Activated T-cell treated with anti-CD3 and anti-CD28 coated beads, Interleukin-2, amount 50 U/mL, for 24 hours (primary cell): ENCODE data around the gene TUBB2A.
A peak's percentile ranks its signal among the peaks of the same experiment; 100 is the strongest.
"Not testable (repeated sequence)": the region's sequence is repeated elsewhere in the genome, so short reads cannot be mapped to it uniquely, and the experiment has no call there.

Source experiments
- DNase-seq: peaks from one replicate; pipeline ENCODE4 v3.0.0-alpha.2; 2020
- H3K27ac Mint-ChIP-seq: 2 replicates; pipeline ENCODE4 v1.8.0; 2020; ENCODE audit warnings: mild to moderate bottlenecking, mixed read lengths
- H3K27me3 Mint-ChIP-seq: 2 replicates; pipeline ENCODE4 v1.8.0; 2020; ENCODE audit warnings: mixed read lengths
- H3K36me3 Mint-ChIP-seq: 2 replicates; pipeline ENCODE4 v1.8.0; 2020; ENCODE audit warnings: low read depth, mixed read lengths
- H3K4me1 Mint-ChIP-seq: 2 replicates; pipeline ENCODE4 v1.8.0; 2020; ENCODE audit warnings: low read depth, mixed read lengths
- H3K4me3 Mint-ChIP-seq: 2 replicates; pipeline ENCODE4 v1.8.0; 2020; ENCODE audit warnings: mild to moderate bottlenecking, moderate library complexity, mixed read lengths
- H3K9me3 Mint-ChIP-seq: 2 replicates; pipeline ENCODE4 v1.8.0; 2020; ENCODE audit warnings: mixed read lengths

The TUBB2A gene

DNA sequence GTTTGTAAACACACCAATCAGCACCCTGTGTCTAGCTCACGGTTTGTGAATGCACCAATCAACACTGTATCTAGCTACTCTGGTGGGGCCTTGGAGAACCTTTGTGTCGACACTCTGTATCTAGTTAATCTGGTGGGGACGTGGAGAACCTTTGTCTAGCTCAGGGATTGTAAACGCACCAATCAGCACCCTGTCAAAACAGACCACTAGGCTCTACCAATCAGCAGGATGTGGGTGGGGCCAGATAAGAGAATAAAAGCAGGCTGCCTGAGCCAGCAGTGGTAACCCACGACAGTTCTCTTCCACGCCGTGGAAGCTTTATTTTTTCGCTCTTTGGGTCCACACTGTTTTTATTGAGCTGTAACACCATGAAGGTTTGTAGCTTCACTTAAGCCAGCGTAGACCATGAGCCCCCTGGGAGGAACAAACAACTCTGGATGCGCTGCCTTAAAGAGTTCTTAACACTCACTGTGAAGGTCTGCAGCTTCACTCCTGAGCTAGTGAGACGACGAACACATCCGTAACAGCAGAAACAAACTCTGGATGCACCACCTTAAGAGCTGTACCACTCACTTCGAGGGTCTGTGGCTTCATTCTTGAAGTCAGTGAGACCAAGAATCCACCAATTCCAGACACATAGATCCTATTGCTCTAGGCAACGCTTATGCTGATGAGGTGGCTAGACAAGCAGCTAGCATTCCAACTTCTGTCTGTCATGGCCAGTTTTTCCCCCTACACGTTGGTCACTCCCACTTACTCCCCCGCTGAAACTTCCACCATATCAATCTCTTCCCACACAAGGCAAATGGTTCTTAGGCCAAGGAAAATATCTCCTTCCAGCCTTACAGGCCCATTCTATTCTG, 14.2 kb upstream of the TUBB2A start:
- H3K27me3 Mint-ChIP-seq, H3K36me3 Mint-ChIP-seq, H3K4me1 Mint-ChIP-seq, H3K9me3 Mint-ChIP-seq, H3K4me3 Mint-ChIP-seq, DNase-seq, H3K27ac Mint-ChIP-seq: not testable (repeated sequence)

DNA sequence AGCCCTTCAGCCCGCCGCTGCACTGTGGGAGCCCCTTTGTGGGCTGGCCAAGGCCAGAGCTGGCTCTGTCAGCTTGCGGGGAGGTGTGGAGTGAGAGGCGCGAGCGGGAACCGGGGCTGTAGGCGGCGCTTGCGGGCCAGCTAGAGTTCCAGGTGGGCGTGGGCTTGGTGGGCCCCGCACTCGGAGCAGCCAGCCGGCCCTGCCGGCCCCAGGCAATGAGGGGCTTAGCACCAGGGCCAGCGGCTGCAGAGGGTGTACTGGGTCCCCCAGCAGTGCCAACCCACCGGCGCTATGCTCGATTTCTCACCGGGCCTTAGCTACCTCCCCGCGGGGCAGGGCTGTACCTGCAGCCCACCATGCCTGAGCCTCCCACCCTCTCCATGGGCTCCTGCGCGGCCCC, 13.3 kb upstream of the TUBB2A start:
- not testable (repeated sequence) for H3K9me3 Mint-ChIP-seq, DNase-seq, H3K27ac Mint-ChIP-seq, H3K36me3 Mint-ChIP-seq, H3K27me3 Mint-ChIP-seq, H3K4me3 Mint-ChIP-seq, H3K4me1 Mint-ChIP-seq

DNA sequence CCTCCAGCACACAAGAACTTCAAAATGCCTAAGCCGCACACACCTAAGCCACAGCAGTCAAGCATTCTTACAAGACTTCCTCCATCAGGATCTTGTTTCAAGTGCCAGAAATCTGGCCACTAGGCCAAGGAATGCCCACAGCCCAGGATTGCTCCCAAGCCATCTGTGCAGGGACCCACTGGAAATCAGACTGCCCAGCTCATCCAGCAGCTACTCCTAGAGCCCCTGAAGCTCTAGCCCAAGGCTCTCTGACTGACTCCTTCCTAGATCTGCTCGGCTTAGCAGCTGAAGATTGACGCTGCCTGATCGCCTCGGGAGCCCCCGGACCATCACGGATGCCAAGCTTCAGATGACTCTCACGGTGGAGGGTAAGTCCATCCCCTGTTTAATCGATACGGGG, 10.7 kb upstream of the TUBB2A start:
- H3K27ac Mint-ChIP-seq, H3K36me3 Mint-ChIP-seq, H3K9me3 Mint-ChIP-seq, DNase-seq, H3K27me3 Mint-ChIP-seq, H3K4me3 Mint-ChIP-seq, H3K4me1 Mint-ChIP-seq: not testable (repeated sequence)

DNA sequence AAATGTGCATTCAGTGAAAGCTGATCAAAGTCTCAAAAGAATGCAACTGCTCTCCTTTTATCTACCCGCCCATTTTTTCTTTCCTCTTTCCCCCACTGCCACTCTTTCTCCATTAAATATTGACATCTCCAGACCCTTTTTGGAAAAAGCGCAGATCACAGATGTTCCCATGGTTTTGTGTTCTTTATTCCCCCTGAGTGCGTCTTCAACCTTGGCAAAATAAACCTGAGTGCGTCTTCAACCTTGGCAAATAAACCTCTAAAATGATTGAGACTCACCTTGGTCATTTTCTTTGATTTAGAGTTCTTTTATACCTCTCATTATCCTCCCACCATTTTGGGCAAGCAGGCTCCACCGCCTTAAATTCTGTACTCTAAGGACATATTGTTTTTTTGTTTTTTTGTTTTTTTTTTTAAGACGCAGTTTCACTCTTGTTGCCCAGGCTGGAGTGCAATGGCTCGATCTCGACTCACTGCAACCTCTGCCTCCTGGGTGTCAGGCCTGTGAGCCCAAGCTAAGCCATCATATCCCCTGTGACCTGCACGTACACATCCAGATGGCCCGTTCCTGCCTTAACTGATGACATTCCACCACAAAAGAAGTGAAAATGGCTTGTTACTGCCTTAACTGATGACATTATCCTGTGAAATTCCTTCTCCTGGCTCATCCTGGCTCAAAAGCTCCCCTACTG, 9.3 kb upstream of the TUBB2A start:
- not testable (repeated sequence) for H3K9me3 Mint-ChIP-seq, H3K27ac Mint-ChIP-seq

DNA sequence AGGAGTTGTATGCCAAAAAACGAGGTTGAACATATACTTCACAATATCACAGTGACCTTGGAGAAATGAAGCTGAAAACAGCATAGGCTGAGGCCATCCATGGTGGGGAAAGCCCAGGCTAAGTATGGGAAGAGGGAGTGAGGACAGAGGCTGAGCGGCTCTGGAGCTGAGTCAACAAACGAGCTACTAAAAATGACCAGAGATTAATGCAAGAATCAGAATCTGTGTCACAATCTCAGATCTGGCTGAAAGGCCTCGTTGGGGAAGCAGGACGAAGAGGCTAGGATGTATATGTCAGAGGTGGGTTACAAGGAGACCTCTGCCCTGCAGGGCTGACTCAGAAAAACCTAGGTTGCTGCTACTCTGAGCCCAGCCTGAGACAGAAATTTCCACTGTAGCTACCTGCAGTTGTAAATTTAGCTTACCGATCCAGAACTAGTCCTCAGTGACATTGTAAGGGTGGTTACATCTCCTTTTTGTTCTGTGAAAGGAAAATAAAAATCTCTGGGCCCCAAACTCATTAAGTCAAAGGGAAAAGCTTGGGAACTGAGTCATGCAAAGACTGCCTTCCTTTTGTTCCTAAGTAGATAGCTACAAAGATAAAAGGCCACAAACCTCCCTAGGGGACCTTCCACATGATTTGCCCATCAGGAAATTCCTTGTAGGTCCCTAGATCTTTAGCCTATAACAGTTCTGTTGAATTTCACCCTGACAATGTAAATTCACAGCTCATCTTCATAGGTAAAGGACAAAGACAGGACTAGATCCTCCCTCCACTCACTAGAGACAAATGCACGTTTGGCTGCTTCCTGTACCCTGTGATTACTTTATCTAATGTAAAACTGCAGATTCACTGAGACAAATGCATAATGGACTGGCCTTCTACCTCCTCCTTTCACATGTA, 8.5 kb upstream of the TUBB2A start:
- no peak overlapping the region for H3K4me3 Mint-ChIP-seq
- no peak overlapping the region for H3K27ac Mint-ChIP-seq
- H3K27me3 Mint-ChIP-seq, result peaks cover 11% of the 10 kb centered on the region
- H3K9me3 Mint-ChIP-seq, result no peaks in the 10 kb centered on the region
- no peak for DNase-seq
- no peaks in the 10 kb centered on the region for H3K36me3 Mint-ChIP-seq
- peaks cover 16% of the 10 kb centered on the region for H3K4me1 Mint-ChIP-seq

More for the DNA sequence above, 9.3 kb upstream of the TUBB2A start:
- peaks cover 11% of the 10 kb centered on the region for H3K27me3 Mint-ChIP-seq
- H3K36me3 Mint-ChIP-seq, DNase-seq, H3K4me3 Mint-ChIP-seq: not testable (repeated sequence)
- peaks cover 14% of the 10 kb centered on the region for H3K4me1 Mint-ChIP-seq

DNA sequence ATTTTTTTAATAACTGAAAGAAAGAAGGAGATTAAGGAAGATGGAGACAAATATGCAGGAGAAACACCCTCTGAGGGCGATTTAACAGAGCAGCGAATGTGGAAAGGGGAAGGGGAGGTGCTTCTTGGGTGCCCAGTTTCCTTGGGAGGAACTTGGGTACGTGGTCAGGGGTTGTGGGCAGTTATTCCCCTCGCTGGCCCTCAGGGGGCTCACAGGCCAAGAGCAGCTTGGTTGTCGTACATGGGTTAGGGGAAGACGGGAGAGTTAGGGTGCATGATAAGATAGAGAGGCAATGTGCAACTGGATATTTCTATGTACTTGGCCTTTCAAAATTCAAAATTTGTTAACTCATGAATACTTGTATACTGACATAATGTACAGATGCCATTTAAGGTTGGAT, 7.0 kb upstream of the TUBB2A start:
- Mint-ChIP-seq H3K9me3 (peaks cover 2% of the 10 kb centered on the region), H3K4me3 (no peak overlapping the region), H3K27ac (no peak overlapping the region), H3K36me3 (no peaks in the 10 kb centered on the region), H3K27me3 (peaks cover 11% of the 10 kb centered on the region), H3K4me1 (peaks cover 25% of the 10 kb centered on the region)
- no peak for DNase-seq

DNA sequence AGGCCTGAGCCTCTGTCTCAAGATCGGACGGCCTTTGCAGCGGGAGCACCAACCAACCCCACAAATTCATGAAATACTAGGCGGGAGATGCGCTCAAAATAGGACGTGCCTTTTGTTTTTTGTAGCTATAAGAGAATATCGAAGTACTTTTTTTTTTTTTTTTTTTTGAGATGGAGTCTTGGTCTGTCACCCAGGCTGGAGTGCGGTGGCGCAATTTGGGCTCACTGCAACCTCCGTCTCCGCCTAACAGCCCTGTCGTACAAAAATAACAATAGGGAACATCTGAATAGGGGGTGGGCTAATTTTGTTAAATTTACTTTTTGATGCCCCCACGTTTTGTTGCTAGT, 5.9 kb upstream of the TUBB2A start:
- peak overlapping the region; percentile 76 for H3K4me3 Mint-ChIP-seq
- peaks cover 12% of the 10 kb centered on the region for H3K27me3 Mint-ChIP-seq
- H3K36me3 Mint-ChIP-seq, result no peaks in the 10 kb centered on the region
- peak overlapping the region; percentile 42 for H3K27ac Mint-ChIP-seq
- H3K4me1 Mint-ChIP-seq, result peaks cover 27% of the 10 kb centered on the region
- no peak for DNase-seq
- H3K9me3 Mint-ChIP-seq, result peaks cover 2% of the 10 kb centered on the region

DNA sequence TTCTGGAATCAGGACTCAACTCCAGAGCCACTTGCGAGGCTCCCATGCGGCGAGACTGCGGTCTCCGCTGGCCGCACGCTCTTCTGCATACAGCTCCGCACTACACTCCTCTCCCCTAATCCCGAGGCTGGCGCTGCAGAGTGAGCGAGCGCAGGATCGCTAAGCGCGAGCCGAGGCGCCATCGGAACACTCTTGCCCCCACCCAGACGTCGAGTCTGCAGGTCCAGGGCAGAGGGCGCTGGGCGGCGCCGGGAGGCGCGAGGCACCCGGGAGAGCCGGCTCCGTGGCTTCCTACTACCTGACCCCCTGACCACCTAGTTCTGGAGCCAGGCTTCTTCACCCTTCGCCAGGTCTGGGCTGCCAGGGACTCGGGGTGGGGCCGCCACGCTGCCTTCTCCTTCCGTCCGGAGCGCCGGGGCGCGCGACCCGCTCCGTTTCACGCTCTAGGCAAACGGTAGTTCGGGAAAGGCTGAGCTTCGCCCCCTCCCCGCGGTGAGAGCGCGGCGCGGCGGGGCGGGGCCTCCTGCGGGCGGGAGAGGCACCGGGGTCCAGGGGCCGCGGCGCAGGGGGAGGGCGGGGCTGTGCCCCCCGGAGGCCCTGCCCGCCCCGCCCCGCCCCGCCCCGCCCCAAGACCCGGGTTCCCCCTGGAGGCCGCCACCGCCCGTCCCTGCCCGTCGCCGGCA, 5.4 kb upstream of the TUBB2A start:
- H3K4me1 Mint-ChIP-seq, result peaks cover 29% of the 10 kb centered on the region
- peaks cover 2% of the 10 kb centered on the region for H3K9me3 Mint-ChIP-seq
- peaks cover 13% of the 10 kb centered on the region for H3K27me3 Mint-ChIP-seq
- DNase-seq, result peak; percentile 77
- no peaks in the 10 kb centered on the region for H3K36me3 Mint-ChIP-seq
- peak overlapping the region; percentile 76 for H3K4me3 Mint-ChIP-seq
- peak overlapping the region; percentile 42 for H3K27ac Mint-ChIP-seq

DNA sequence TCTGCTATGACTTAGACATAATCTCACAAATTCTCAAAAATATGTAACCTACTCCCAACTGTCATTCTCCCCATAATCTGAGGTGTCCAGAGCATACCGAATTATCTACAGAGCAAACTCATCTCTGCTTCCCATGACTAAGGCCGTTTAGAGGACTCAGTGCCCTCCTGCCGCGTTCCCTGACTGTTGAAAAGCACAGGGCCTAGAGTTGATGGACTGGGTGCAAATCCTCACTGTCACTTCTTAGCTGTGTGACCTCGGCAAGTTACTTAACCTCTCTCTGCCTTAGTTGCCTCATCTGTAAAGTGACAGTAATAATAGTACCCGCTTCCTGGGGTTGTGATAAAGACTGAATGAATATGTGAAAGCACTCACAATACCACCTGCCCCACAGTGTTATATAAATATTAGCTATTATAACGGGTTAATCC, 4.7 kb upstream of the TUBB2A start:
- H3K4me3 Mint-ChIP-seq, result peak overlapping the region; percentile 63
- peaks cover 2% of the 10 kb centered on the region for H3K9me3 Mint-ChIP-seq
- H3K27ac Mint-ChIP-seq, result no peak overlapping the region
- no peak for DNase-seq
- H3K36me3 Mint-ChIP-seq, result no peaks in the 10 kb centered on the region
- peaks cover 29% of the 10 kb centered on the region for H3K4me1 Mint-ChIP-seq
- peaks cover 13% of the 10 kb centered on the region for H3K27me3 Mint-ChIP-seq

DNA sequence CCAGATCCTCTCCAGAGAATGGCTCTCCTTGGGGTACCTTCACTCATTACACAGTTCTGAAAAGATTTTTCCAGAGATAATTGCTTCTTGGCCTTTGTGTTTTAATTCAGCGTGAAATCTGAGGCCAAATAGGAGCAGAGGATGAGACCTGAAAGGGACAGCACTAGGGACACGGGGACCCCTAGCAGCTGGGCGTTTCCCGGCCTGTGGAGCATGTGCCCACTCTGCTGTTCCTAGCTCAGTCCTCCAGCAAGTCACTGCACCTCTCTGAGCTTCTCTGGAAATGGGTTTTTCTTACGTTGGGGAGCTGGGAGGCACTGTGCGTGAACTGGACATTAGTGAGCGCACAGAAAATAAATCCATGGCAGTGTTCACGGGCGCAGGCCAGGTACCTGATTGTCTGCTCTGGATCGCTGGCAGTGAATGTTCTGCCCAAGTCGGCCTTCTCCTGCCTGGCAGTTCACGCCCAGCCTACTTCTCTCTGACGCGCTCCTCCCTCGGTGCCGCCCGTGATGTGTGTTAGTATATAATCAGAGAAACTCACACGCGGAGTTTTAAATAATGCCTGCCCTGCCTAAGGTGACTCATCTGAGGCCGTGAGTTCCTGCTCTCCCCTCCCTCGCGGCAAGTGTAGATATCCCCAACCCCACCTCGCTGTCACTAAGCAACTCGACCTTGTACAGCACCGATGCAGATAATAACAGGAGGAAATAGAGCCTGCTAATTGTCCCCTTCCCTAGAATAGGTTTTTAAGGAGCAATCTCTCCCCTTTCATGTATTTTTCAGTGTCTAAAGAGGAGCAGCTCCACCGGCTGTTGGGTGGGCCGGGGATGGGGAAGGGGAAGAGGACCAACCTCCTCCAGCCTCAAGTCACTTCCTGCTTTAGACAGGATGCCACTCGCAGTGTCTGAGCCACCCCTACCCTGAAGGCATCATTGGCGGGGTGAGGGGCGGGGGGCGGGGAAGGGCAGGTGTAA, 2.7 kb upstream of the TUBB2A start:
- H3K4me3 Mint-ChIP-seq, result no peak overlapping the region
- peaks cover 19% of the 10 kb centered on the region for H3K27me3 Mint-ChIP-seq
- H3K9me3 Mint-ChIP-seq, result peaks cover 2% of the 10 kb centered on the region
- peak; percentile 60 for DNase-seq
- peaks cover 38% of the 10 kb centered on the region for H3K4me1 Mint-ChIP-seq
- H3K27ac Mint-ChIP-seq, result no peak overlapping the region
- peaks cover 4% of the 10 kb centered on the region for H3K36me3 Mint-ChIP-seq

DNA sequence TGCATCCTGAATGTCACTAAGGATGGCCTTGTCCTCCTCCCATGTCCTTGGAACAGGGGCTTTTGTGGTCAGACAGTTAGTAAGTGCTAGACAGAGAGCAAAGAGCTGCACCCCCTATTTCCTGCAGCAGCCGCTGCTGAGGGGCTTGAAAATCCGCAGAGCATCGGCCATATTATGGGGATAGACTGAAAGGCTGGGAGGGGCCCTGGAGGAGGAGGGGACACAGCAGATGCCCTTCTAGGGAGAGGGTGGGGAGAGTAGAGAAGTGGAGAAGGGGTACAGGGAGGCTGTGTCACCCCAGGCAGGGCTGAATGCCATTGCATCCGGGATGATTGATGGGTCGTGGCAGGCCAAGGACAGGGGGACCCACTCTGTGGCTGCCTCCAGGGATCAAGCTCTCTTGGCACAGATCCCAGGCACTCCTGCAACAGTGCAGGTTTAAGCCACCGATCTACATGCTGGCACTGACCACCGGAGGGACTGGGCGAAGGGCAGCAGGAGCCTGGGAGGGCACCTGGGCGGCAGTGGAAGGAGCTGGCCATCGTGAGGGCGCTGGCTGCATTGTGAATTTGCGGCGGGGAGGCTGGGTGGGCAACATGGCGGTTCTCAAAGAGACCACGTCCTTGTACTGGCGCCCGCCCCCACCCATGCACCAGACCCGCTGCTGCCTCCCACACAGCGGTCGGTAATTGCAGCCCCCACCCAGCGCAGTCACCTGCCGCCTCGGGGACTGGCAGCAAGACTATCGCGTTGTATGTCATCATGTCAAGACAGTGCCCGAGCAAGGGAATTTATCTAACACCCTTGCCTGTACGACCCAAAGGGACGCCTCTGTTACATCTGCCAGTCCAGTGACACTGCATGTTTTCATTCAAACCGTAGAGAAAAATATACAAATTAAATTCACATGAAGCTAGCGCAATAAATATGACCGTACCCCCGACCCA, 887 bp downstream of the TUBB2A start:
- Mint-ChIP-seq H3K4me3 (peak overlapping the region; percentile 77), H3K36me3 (peaks cover 16% of the 10 kb centered on the region), H3K4me1 (peaks cover 24% of the 10 kb centered on the region), H3K27ac (peak overlapping the region; percentile 73)
- not testable (repeated sequence) for H3K9me3 Mint-ChIP-seq, H3K27me3 Mint-ChIP-seq
- peak; percentile 43 for DNase-seq

DNA sequence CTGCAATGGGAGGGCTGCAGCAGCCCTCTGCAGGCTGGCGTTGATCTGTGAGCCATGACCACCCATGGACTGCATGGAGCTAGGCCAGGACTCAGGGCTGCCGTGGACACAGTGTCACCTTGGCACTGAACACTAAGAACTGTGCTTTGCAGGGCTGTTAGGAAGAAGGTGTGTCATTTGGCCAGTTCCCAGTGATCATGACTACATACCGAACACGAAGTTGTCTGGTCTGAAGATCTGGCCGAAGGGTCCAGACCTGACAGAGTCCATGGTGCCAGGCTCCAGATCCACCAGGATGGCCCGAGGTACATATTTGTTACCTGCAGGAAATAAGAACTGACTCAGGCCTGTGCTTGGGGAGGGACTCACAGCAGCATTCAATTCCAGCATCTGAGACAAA, 1.9 kb downstream of the TUBB2A start:
- not testable (repeated sequence) for DNase-seq, H3K9me3 Mint-ChIP-seq, H3K27ac Mint-ChIP-seq, H3K4me3 Mint-ChIP-seq, H3K27me3 Mint-ChIP-seq
- Mint-ChIP-seq H3K36me3 (peaks cover 16% of the 10 kb centered on the region), H3K4me1 (peaks cover 21% of the 10 kb centered on the region)
